ENCODE data around the gene BTBD19. TPM values are rescaled to one million over a fixed set of nuclear protein-coding genes. Genes with fewer than 3 reads are reported as not detected.

Gene BTBD19
- polyA plus RNA-seq, 1 of the 3 experiments (the other 2 are of a cell fraction) = 36.9 TPM

- Histone ChIP-seq H3K4me1 (ENCODE audit: control insufficient read depth in 1 of 2, insufficient read depth in 2 of 2, low read depth in 1 of 2, low read length in 1 of 2) (peaks cover 0 to 5% of the 10 kb centered on the region in 2 experiments; a peak in 1 of 4 replicates), H3K27ac (ENCODE audit: low read depth in 2 of 2, low read length in 1 of 2) (no peak overlapping the region), H4K20me1 (ENCODE audit: insufficient read depth) (no peaks in the 10 kb centered on the region), H2AFZ (ENCODE audit: low read depth) (no peak overlapping the region), H3K9me3 (no peaks in the 10 kb centered on the region), H3K79me2 (ENCODE audit: insufficient read depth) (no peaks in the 10 kb centered on the region), H3K36me3 (replicated peaks in 1 of 2; ENCODE audit: control insufficient read depth in 1 of 2, insufficient read depth in 2 of 2, low read length in 1 of 2) (no peaks in the 10 kb centered on the region), H3K9ac (no peak overlapping the region), H3K4me2 (no peak overlapping the region), H3F3A (replicated peaks; ENCODE audit: insufficient read depth) (peaks cover 4% of the 10 kb centered on the region), H3K9me2 (no peaks in the 10 kb centered on the region), H3K4me3 (ENCODE audit: low read depth in 2 of 2, low read length in 1 of 2) (no peak overlapping the region), H3K27me3 (ENCODE audit: insufficient read depth) (no peaks in the 10 kb centered on the region)
- no peak for TF ChIP-seq POLR2AphosphoS5 (IDR thresholded peaks at IDR 0.05; ENCODE audit: low read depth, low read length)
- TF ChIP-seq MEF2A (IDR thresholded peaks at IDR 0.05; ENCODE audit: borderline replicate concordance, low read depth) = no peak
- TF ChIP-seq TCF12 (IDR thresholded peaks at IDR 0.05) = no peak
- TF ChIP-seq GATA2 (CRISPR knock-in tag; IDR thresholded peaks at IDR 0.05) = no peak
- no peak for TF ChIP-seq SMC3 (IDR thresholded peaks at IDR 0.05; ENCODE audit: low read depth, low read length)
- TF ChIP-seq IRF3 (IDR thresholded peaks at IDR 0.05; ENCODE audit: low read depth, low read length) = no peak
- TF ChIP-seq RXRA (IDR thresholded peaks at IDR 0.05; ENCODE audit: borderline replicate concordance, low read depth) = no peak
- TF ChIP-seq NRF1 (IDR thresholded peaks at IDR 0.05; ENCODE audit: low read depth, low read length) = no peak
- TF ChIP-seq RCOR1 (IDR thresholded peaks at IDR 0.05; ENCODE audit: low read length) = no peak
- no peak for TF ChIP-seq GABPA (IDR thresholded peaks at IDR 0.05; ENCODE audit: low read depth)
- no peak for TF ChIP-seq PBX3 (IDR thresholded peaks at IDR 0.05)
- no peak for TF ChIP-seq EZH2phosphoT487 (IDR thresholded peaks at IDR 0.05; ENCODE audit: borderline replicate concordance, low read depth)
- no peak for TF ChIP-seq ELF1 (IDR thresholded peaks at IDR 0.05)
- no peak for TF ChIP-seq RFX5 (IDR thresholded peaks at IDR 0.05; ENCODE audit: low read length)
- TF ChIP-seq MAX (IDR thresholded peaks at IDR 0.05; ENCODE audit: low read depth) = no peak
- no peak for DNase-seq
- ChIA-PET POLR2A (interaction anchor here (0.9 to 1.6 kb wide), 3 partner anchors 9 to 16 kb away, joined by 3 to 5 read pairs (median 3); partner anchors contain the start of genes PLK3 and RPS8), CTCF (interaction anchor here (0.6 to 1.1 kb wide), 4 partner anchors 8 to 62 kb away, joined by 3 to 5 read pairs (median 3); partner anchors contain the start of genes KIF2C and PLK3)
- 73% methylated on average over 5 of the region's 7 CpGs for WGBS (ENCODE audit: low lambda C conversion rate)
Observed at GRCh38 chr1:44790968-44791801, 17.1 kb upstream of the BTBD19 start.

Data from SK-N-SH (cell line).